Fibroblast of the aortic adventitia (primary cell): ENCODE data around the gene ARFGEF3. TPM values are rescaled to one million over a fixed set of nuclear protein-coding genes. Genes with fewer than 3 reads are reported as not detected.
"Not testable (repeated sequence)": the region's sequence is repeated elsewhere in the genome, so short reads cannot be mapped to it uniquely, and the experiment has no call there.

Source experiments
- DNase-seq: peaks from one replicate; pipeline ENCODE4 v3.0.0-alpha.2; 2010; ENCODE audit warnings: low read depth
- H3K4me3 ChIP-seq: 2 replicates; pipeline ENCODE4 v1.5.1; 2011; ENCODE audit warnings: low read depth, mild to moderate bottlenecking, control low read depth, low read length, moderate library complexity
- CTCF ChIP-seq: IDR thresholded peaks from 2 replicates; pipeline ENCODE4 v1.5.1; 2011; ENCODE audit warnings: mild to moderate bottlenecking, low read length, control low read depth, inconsistent platforms; ENCODE audit not compliant: insufficient read depth
- total RNA-seq: library from RNA; depleted of rRNA; stranded (reverse); fragments of >200 nt; gene quantifications from 2 replicates; pipeline ENCODE4 v1.2.3, GENCODE V29; 2012; ENCODE audit warnings: low replicate concordance

ARFGEF3 gene
- total RNA-seq, 1 donor = 0.09 TPM

GRCh38 chr6:138211048-138211581, 49.4 kb downstream of the ARFGEF3 start:
- TF ChIP-seq CTCF = no peak
- no peak for DNase-seq
- H3K4me3 ChIP-seq = no peak overlapping the region

- no peak overlapping the region for H3K4me3 ChIP-seq
- no peak for TF ChIP-seq CTCF
- DNase-seq = no peak
Observed at GRCh38 chr6:138211601-138212000, 49.9 kb downstream of the ARFGEF3 start.

GRCh38 chr6:138212530-138212929, 50.8 kb downstream of the ARFGEF3 start:
- H3K4me3 ChIP-seq, DNase-seq: not testable (repeated sequence)

GRCh38 chr6:138215093-138215782, 53.5 kb downstream of the ARFGEF3 start:
- no peak for TF ChIP-seq CTCF
- no peak for DNase-seq
- H3K4me3 ChIP-seq = no peak overlapping the region

GRCh38 chr6:138218449-138218848, 56.7 kb downstream of the ARFGEF3 start, which contains the start of gene PBOV1:
TSS of gene PBOV1 (minus strand) at chr6:138218491. CDS start at chr6:138218395, 96 bp downstream.
- no peak for TF ChIP-seq CTCF
- no peak within 1 kb of the TSS for H3K4me3 ChIP-seq
- no peak for DNase-seq

GRCh38 chr6:138219398-138219797, 57.7 kb downstream of the ARFGEF3 start:
- no peak for DNase-seq
- no peak overlapping the region for H3K4me3 ChIP-seq
- TF ChIP-seq CTCF = no peak

- no peak for DNase-seq
- H3K4me3 ChIP-seq = no peak overlapping the region
- no peak for TF ChIP-seq CTCF
Observed at GRCh38 chr6:138219901-138220300, 58.2 kb downstream of the ARFGEF3 start.
